Measurements from ENCODE around the gene FBXW12.

Gene FBXW12

GRCh38 chr3:48408823-48409281 lies 36.8 kb downstream of the FBXW12 start:
- DNase-seq (ENCODE audit: low spot score), result no peak

GRCh38 chr3:48409291-48410201 lies 37.5 kb downstream of the FBXW12 start:
- no peak for DNase-seq (ENCODE audit: low spot score)

DNA sequence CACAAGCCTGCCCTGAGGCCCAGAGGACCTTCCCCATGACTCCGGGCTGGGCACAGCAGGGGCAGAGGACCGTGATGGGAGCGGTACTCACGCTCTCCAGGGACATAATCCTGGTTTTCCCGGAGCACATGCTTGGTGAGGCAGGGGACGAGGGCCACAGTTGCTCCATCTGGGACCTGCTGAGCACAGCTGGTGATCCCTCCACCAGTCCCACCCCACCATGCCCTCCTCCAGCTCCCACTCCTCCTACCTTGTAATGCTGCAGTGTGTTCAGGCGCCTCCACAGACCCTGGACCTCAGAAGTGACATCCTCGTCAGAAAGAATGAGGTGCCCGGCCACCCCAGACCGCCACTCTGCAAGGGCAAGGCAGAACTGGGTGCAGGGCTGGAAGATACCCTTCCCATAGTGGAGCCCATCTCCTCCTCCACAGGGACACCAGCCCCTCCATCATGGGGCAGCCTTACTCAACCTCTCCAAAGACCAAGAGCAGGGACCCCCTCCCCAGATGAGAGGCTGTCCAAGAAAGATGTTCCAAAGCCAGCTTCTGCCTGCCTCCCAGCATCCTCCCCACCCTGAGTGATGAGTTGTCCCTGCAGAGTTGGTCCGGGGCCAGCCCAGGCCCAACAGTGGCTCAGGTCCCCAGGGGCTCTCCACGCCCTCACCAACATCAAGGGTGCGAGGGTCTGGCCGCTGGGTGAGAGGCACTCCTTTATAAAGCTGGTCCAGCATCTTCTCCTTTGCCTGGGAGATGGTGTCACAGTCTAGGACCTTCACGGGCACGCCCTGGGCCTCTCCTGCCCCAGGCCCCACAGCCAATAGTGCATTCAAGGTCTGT lies 38.4 kb downstream of the FBXW12 start:
- no peak for DNase-seq (ENCODE audit: low spot score)

DNA sequence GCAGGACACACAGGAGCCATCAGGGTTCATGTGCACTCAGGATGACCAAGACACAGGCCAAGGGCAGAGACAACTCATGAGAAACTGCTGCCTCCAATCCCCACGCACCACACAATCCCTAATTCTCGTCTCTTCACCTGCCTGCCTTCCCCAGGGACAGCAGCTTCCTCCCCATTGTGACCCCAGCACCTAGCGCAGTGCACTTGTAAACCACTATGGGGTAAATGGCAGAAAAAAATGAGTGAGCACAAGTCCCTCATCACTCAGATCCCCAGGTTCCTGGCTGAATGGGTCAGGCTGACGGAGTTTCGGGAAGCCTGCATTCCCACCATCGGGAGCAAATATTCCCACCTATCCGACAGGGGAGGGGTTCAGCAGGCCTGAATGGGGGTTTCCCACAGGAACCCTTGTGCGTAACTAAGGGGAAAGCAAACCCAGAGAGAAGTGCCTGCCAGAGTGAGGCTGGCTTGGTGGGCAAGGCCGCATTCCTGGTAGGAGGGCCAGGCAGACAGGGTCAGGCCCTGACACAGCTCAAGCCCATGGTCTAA lies 39.1 kb downstream of the FBXW12 start:
- DNase-seq (ENCODE audit: low spot score), result no peak

DNA sequence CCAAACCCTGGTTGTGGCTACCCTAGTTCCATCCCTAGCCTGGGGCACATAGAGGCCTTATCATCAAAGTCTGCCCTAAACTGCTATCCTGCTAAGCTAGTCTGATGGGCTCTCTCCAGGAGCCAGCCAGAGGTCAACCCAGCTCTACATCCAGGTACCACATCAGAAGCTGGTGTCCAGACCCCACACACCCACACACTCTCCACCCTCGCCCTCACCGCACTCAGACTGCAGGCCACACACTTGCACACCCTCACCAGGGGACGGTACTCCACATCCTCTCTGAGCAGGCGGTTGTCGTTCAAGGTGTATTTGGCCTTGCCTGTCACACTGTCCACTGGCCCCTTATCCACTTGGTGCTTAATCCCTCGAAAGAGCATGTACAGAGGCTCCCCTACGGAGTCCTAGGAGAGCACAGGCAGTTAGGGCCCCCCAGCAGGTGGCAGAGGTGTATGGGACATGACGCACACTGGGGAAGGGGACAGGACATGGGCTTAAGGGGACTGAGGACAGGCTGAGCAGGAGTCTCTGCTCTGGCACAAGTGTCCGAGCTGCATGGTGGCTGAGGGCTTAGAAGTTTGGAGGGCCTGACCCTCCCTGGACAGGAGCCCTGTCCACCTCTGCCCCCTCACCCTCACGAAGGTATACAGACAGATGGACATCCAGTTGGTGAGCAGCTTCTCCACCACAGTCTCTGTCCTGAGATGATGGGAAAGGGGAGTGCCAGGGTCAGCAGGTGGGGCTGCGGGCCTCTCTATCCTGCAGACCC lies 39.8 kb downstream of the FBXW12 start:
- no peak for DNase-seq (ENCODE audit: low spot score)

GRCh38 chr3:48412375-48413001 lies 40.5 kb downstream of the FBXW12 start:
- no peak for DNase-seq (ENCODE audit: low spot score)

- no peak for DNase-seq (ENCODE audit: low spot score)
Measured at GRCh38 chr3:48413086-48413485, 41.1 kb downstream of the FBXW12 start.

DNA sequence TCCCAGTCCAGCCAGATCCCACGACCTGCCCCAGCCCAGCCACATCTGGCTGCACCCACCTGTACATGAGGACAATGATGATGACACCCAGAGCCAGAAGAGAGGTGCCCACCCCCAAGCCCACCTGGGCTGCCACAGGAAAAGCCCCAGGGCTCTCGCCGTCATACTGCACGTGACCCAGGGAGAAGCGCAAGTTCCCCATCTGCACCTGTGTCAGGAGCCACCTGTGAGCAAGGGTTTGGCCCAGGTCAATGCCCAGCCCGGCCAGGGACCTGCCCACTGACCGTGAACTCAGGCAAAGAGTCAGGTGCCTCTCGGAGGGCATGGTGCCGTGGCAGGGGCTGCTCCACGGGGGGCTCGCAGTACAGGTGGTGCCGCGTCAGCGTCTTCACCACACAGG lies 41.6 kb downstream of the FBXW12 start:
- DNase-seq (ENCODE audit: low spot score), result no peak

DNA sequence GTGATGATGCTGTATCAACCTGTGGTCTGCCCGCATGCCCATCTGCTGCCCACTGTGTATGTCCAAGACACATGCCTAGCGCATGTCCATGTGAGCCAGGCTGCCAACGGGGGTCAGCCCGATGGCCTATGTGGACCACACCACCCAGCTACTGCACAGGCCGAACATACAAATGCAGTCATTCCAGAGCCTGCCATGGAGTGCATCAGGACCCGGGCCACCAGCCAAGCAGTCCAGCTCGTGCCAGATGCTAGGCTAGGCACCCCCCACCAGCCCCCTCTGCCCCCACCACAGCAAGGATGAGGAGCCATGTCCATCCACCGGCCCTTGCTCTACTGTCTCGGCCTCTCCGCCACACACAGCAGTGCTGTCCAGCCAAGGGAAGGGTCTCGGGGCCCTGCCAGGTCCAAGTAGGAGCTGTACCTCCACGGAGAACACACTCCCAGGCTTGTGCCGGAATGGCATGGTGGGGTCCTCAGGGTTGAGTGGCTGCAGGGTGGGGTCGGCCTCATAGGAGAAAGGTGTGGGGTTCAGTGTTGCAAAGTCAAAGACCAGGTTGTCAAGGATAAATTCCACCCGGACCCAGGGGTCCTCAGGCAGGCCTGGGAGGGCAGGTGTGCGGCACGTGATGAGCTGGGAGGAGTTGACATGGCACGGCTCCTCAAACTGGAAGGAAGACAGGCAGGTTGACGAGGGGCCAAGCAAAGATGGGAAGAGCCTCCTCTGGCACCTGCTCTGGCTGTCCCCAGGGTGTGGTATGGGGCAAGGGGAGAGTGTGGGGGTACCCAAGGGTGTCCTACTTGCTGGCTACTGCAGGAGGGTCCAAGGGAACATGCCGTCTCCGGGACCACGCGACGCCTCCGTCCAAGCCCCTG lies 42.6 kb downstream of the FBXW12 start:
- peak; percentile 73 for DNase-seq (ENCODE audit: low spot score)

GRCh38 chr3:48415251-48415953 lies 43.4 kb downstream of the FBXW12 start:
- no peak for DNase-seq (ENCODE audit: low spot score)

- DNase-seq (ENCODE audit: low spot score), result no peak
Measured at GRCh38 chr3:48416091-48416505, 44.1 kb downstream of the FBXW12 start.

GRCh38 chr3:48416546-48416945 lies 44.5 kb downstream of the FBXW12 start:
- DNase-seq (ENCODE audit: low spot score), result no peak

DNA sequence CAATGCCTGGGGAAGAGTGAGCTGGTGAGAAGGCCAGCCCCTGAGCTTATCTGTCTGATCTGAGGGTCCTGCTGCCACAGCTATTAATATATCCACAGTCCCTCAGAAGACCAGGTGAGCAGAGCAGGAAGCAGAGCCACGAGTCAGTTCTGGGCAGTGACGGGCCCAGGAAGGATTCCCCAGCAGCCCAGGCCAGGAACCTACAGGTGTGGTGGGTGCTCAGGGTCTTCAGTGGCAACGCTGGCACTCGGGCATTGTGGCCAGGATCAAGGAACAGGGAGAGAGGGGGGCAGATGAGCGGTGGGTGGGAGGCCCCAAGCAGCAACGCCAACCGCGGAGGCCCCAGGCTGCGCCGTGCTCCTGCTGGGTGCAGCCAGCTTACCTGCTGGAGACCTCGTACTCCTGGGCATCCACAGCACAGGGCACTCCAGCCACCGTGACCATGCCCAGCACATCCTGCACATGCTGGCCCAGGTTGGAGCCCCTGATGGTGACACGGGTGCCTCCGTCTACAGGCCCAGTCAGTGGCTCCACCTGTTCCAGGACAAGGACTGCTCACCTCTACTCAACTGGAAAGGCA lies 45.6 kb downstream of the FBXW12 start:
- no peak for DNase-seq (ENCODE audit: low spot score)

GRCh38 chr3:48418140-48418539 lies 46.1 kb downstream of the FBXW12 start:
- no peak for DNase-seq (ENCODE audit: low spot score)

DNA sequence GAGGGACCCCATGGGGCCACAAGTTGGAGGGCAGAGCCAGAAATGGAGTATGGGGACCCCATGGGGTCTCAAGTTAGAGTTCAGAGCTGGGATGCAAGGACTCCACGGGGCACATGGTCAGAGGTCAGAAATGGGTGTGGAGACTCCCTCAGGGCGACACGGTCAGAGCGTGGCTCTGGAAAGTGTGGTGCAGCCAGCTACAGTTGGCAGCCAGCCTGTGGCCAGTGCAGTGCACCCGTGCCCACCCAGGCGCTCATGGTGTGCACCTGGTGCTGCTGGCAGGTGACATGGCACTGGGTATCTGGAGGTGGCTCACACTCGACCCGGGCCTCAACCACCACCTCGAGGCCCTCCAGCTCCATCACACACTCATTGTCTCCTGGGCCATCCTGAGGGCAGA lies 46.6 kb downstream of the FBXW12 start:
- no peak for DNase-seq (ENCODE audit: low spot score)

DNA sequence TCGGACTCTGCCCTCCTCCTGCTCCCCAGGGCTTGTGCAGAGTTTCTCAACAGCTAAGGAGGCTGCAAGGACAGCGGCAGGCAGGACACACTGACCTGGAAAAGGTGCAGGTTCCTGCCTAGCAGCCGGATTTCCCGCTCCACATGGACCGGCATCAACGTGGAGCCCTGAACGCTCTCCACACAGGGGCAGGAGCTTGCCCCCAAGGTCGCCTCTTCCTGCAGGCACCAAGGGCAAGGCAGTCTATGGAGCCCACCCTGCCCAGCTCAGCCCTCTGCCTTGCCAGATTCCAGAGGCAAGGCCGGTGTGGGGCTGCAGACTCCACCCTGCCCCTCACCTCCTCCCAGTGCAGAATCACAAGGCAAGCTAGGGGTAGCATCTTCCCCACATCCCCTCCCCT lies 47.1 kb downstream of the FBXW12 start:
- no peak for DNase-seq (ENCODE audit: low spot score)

DNA sequence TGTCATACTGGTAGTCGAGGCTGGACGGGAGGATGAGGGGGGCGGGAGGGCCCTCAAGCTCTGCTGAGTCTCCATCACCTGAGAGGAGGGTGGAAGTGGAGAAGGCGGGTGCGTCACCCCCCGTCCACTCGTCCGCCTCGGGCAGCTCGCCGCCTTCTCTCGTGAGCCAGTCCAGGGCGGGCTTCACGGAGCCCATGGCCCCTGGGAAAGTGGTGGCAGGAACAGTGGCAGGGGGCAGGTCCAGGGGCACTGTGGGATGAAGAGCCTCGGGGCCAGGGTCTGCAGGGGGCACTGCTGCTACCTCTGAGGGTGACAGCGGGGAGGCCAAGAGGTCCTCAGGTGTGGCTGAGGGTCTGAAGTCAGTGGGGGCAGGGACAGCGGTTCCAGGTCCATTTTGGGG lies 47.6 kb downstream of the FBXW12 start:
- no peak for DNase-seq (ENCODE audit: low spot score)

DNA sequence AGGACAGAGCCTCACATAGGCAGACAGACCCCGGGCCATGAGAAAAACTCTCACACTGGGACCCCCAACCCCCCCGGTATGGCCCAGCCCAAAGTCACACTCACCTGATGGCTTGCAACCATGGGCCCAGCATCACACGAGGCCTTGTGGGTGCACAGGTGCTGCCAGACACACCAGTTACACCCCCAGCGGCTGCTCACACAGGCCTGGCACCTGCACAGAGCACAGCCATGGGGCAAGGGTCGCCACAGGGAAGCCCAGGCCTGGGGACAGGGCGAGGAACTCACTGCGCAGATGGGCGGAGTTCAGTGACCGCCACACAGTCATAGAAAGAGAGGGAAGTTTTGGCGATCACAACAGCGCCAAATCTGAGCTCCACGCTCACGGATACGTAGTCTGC lies 48.5 kb downstream of the FBXW12 start:
- DNase-seq (ENCODE audit: low spot score), result no peak

DNA sequence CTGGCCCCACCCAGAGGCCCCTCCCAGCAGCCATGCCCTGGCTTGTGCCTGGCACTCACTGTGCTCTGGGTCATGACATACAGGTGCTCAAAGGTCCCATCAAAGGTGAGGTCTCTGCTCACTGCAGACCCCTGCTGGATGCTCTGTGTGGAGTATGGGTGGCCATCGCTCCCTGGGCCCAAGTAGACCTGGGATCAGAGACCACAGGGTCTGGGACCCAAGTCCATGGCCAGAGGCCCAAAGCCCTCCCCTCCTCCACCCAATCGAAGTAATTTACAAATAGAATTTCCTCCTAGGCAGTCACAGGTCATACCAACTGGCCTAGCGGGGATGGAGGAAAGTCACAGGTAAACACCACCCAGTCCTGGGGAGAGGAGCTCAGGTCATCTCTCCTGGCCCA lies 50.3 kb downstream of the FBXW12 start:
- DNase-seq (ENCODE audit: low spot score), result no peak

Data from globus pallidus (tissue), 1 donor.